ENCODE results near the gene EIF2AK2.

GRCh38 chr2:37148325-37148724, 8.5 kb downstream of the EIF2AK2 start:
- TF ChIP-seq CTCF (IDR thresholded peaks at IDR 0.05; ENCODE audit: low read depth, low read length) (no peak), EZH2phosphoT487 (IDR thresholded peaks at IDR 0.05; ENCODE audit: low read depth) (no peak)

Measured in OCI-LY3 (cell line).